ENCODE data around the gene INMT. TPM values are rescaled to one million over a fixed set of nuclear protein-coding genes. Genes with fewer than 3 reads are reported as not detected.

The INMT gene
- total and polyA plus RNA-seq, 10 of the 15 experiments (the other 5 are each of a cell fraction or from before 2014, with no cell fraction given), result 0.03 to 0.20 (median 0.10) TPM; not detected in 7

- Histone ChIP-seq H3K27me3 (replicated peaks in 1 of 2; ENCODE audit: control insufficient read depth in 2 of 2, insufficient read depth in 2 of 2, low read length in 1 of 2) (no peaks in the 10 kb centered on the region), H3K79me2 (ENCODE audit: control insufficient read depth, insufficient read depth, low read length) (no peaks in the 10 kb centered on the region), H3K9me3 (replicated peaks; ENCODE audit: control insufficient read depth, insufficient read depth, low read length) (no peaks in the 10 kb centered on the region), H3K9ac (ENCODE audit: control insufficient read depth, insufficient read depth, low read length) (no peak overlapping the region), H3K27ac (ENCODE audit: control insufficient read depth, insufficient read depth) (no peak overlapping the region), H3K4me3 (no peak overlapping the region), H3K36me3 (ENCODE audit: control insufficient read depth in 2 of 2, insufficient read depth in 2 of 2, low read length in 1 of 2) (no peaks in the 10 kb centered on the region), H2AFZ (ENCODE audit: control insufficient read depth, low read depth, low read length) (no peak overlapping the region), H3K4me2 (ENCODE audit: control insufficient read depth, insufficient read depth) (no peak overlapping the region), H4K20me1 (ENCODE audit: control insufficient read depth, insufficient read depth) (no peaks in the 10 kb centered on the region), H3K4me1 (ENCODE audit: control insufficient read depth, insufficient read depth, low read length) (peaks cover 3% of the 10 kb centered on the region; the same call in 1 of the 2 replicates)
- no TSS peak for BruUV-seq (replicated peaks)
- no peak for TF ChIP-seq ASH2L (IDR thresholded peaks at IDR 0.05; ENCODE audit: borderline replicate concordance, low read depth)
- TF ChIP-seq MEF2B (IDR thresholded peaks at IDR 0.05; ENCODE audit: partially characterized antibody, poor library complexity, severe bottlenecking), result no peak
- no peak for TF ChIP-seq WRNIP1 (IDR thresholded peaks at IDR 0.05; ENCODE audit: borderline replicate concordance, low read depth, low read length)
- TF ChIP-seq, protein P1, sequence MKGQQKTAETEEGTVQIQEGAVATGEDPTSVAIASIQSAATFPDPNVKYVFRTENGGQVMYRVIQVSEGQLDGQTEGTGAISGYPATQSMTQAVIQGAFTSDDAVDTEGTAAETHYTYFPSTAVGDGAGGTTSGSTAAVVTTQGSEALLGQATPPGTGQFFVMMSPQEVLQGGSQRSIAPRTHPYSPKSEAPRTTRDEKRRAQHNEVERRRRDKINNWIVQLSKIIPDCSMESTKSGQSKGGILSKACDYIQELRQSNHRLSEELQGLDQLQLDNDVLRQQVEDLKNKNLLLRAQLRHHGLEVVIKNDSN (IDR thresholded peaks at IDR 0.05; ENCODE audit: borderline replicate concordance, extremely low read length, insufficient read depth, low read depth, low read length), result no peak
- TF ChIP-seq ZBED1 (IDR thresholded peaks at IDR 0.05; ENCODE audit: borderline replicate concordance), result no peak
- TF ChIP-seq MYB (IDR thresholded peaks at IDR 0.05; ENCODE audit: borderline replicate concordance, low read depth, low read length), result no peak
- FAIRE-seq, result no peak
- ChIA-PET RAD21 (ENCODE audit: unreplicated experiment) (no interaction called here), SMC1A (ENCODE audit: uncharacterized antibody, unreplicated experiment) (no interaction called here), CTCF (no interaction called here), POLR2A (no interaction called here)
- intact Hi-C loops (cut with micrococcal nuclease; ENCODE audit: unreplicated experiment) (no loop called here), in situ Hi-C loops (cut with MboI) (no loop called here)
- no peak for DNase-seq (ENCODE audit: low read depth, low spot score)
- no peak for ATAC-seq
These were observed 24.1 kb downstream of the INMT start for GRCh38 chr7:30775992-30776391.

- WGBS (ENCODE audit: insufficient coverage, insufficient replicate concordance, low lambda C conversion rate, missing lambda C conversion rate), result 66% methylated on average over 4 of the region's 4 CpGs
- H3K27me3 ChIP-seq (replicated peaks in 1 of 2; ENCODE audit: control insufficient read depth in 2 of 2, insufficient read depth in 2 of 2, low read length in 1 of 2), result no peaks in the 10 kb centered on the region
- ChIA-PET RAD21 (ENCODE audit: unreplicated experiment) (no interaction called here), SMC1A (ENCODE audit: uncharacterized antibody, unreplicated experiment) (interaction anchor here (0.6 kb wide), 1 partner anchor 599 kb away, joined by 4 read pairs; no protein-coding TSS in a partner anchor), CTCF (no interaction called here), POLR2A (interaction anchor here (0.6 kb wide), 1 partner anchor 82 kb away, joined by 5 read pairs; no protein-coding TSS in a partner anchor)
- H3K4me2 ChIP-seq (ENCODE audit: control insufficient read depth, insufficient read depth), result no peak overlapping the region
- DNase-seq (ENCODE audit: low read depth, low spot score) (no peak), FAIRE-seq (no peak), ATAC-seq (no peak)
- no TSS peak for BruUV-seq (replicated peaks)
- H3K36me3 ChIP-seq (ENCODE audit: control insufficient read depth in 2 of 2, insufficient read depth in 2 of 2, low read length in 1 of 2), result no peaks in the 10 kb centered on the region
- no peaks in the 10 kb centered on the region for H3K9me3 ChIP-seq (replicated peaks; ENCODE audit: control insufficient read depth, insufficient read depth, low read length)
- in situ Hi-C loops (cut with MboI) (no loop called here), intact Hi-C loops (cut with micrococcal nuclease; ENCODE audit: unreplicated experiment) (no loop called here)
- H3K79me2 ChIP-seq (ENCODE audit: control insufficient read depth, insufficient read depth, low read length), result no peaks in the 10 kb centered on the region
- peaks cover 2% of the 10 kb centered on the region; the same call in 1 of the 2 replicates for H3K4me1 ChIP-seq (ENCODE audit: control insufficient read depth, insufficient read depth, low read length)
- no peaks in the 10 kb centered on the region for H4K20me1 ChIP-seq (ENCODE audit: control insufficient read depth, insufficient read depth)
- H2AFZ ChIP-seq (ENCODE audit: control insufficient read depth, low read depth, low read length), result no peak overlapping the region
- no peak overlapping the region for H3K27ac ChIP-seq (ENCODE audit: control insufficient read depth, insufficient read depth)
- no peak overlapping the region for H3K4me3 ChIP-seq
- H3K9ac ChIP-seq (ENCODE audit: control insufficient read depth, insufficient read depth, low read length), result no peak overlapping the region
- TF ChIP-seq STAT1 (conservative IDR thresholded peaks at IDR 0.05) (no peak), WRNIP1 (IDR thresholded peaks at IDR 0.05; ENCODE audit: borderline replicate concordance, low read depth, low read length) (no peak), TCF12 (IDR thresholded peaks at IDR 0.05; ENCODE audit: low read depth, low read length) (no peak), EP300 (IDR thresholded peaks at IDR 0.05; ENCODE audit: borderline replicate concordance in 1 of 2, control insufficient read depth in 1 of 2, low read depth in 2 of 2, low read length in 2 of 2) (no peak), CTCF (IDR thresholded peaks at IDR 0.05 in 2 of 3, conservative IDR thresholded peaks at IDR 0.05 in 1 of 3; ENCODE audit: control insufficient read depth in 2 of 3, extremely low read depth in 1 of 3, insufficient read depth in 1 of 3, low read depth in 3 of 3, low read length in 3 of 3) (no peak), EZH2 (IDR thresholded peaks at IDR 0.05; ENCODE audit: borderline replicate concordance, control insufficient read depth, low read depth, low read length) (no peak), NR2C1 (IDR thresholded peaks at IDR 0.05) (no peak), ZNF384 (IDR thresholded peaks at IDR 0.05; ENCODE audit: borderline replicate concordance, low read depth, low read length) (no peak), SREBF2 (IDR thresholded peaks at IDR 0.05; ENCODE audit: low read length) (no peak), CEBPB (IDR thresholded peaks at IDR 0.05; ENCODE audit: borderline replicate concordance in 1 of 2, low read depth in 2 of 2, low read length in 2 of 2) (no peak), SUZ12 (IDR thresholded peaks at IDR 0.05; ENCODE audit: unreplicated experiment) (no peak)
These were observed 25.0 kb downstream of the INMT start for GRCh38 chr7:30776971-30777370.
